Naive B cell (primary cell): Measurements from ENCODE around the gene OR14I1. TPM values are rescaled to one million over a fixed set of nuclear protein-coding genes. Genes with fewer than 3 reads are reported as not detected.

Source experiments
- ATAC-seq, 2 donors: fragments of 150-1000 bp; cut with Tn5 transposase; 2 replicates each; pipeline ENCODE4 v1.10.0; 2021; ENCODE audit warnings: low read depth in 2 of 2, mild to moderate bottlenecking in 2 of 2, moderate library complexity in 2 of 2
- DNase-seq: peaks from one replicate; pipeline ENCODE4 v3.0.0; 2022
- H3K27ac Mint-ChIP-seq, 6 donors: one replicate each; pipeline ENCODE4 v1.8.0; 2020 to 2022; ENCODE audit warnings: mild to moderate bottlenecking in 6 of 6, mixed read lengths in 6 of 6, moderate library complexity in 5 of 6, inconsistent platforms in 2 of 6
- H3K27me3 Mint-ChIP-seq, 3 donors: one replicate each; pipeline ENCODE4 v1.8.0; 2021 to 2022; ENCODE audit warnings: mixed read lengths in 3 of 3, mild to moderate bottlenecking in 1 of 3
- H3K36me3 Mint-ChIP-seq, 2 donors: one replicate each; pipeline ENCODE4 v1.8.0; 2020 to 2022; ENCODE audit warnings: mixed read lengths in 2 of 2, inconsistent platforms in 1 of 2, mild to moderate bottlenecking in 1 of 2
- H3K4me1 Mint-ChIP-seq, 3 donors: one replicate each; pipeline ENCODE4 v1.8.0; 2020 to 2022; ENCODE audit warnings: mixed read lengths in 3 of 3, inconsistent platforms in 1 of 3, mild to moderate bottlenecking in 1 of 3, moderate library complexity in 1 of 3
- H3K4me3 Mint-ChIP-seq, 8 donors: one replicate each; pipeline ENCODE4 v1.8.0; 2020 to 2022; ENCODE audit warnings: mild to moderate bottlenecking in 8 of 8, mixed read lengths in 8 of 8, moderate library complexity in 8 of 8, inconsistent platforms in 2 of 8
- H3K9me3 Mint-ChIP-seq, 7 donors: one replicate each; pipeline ENCODE4 v1.8.0; 2020 to 2022; ENCODE audit warnings: mixed read lengths in 7 of 7, mild to moderate bottlenecking in 5 of 7, inconsistent platforms in 2 of 7, moderate library complexity in 1 of 7
- polyA plus RNA-seq, 6 donors: library from polyadenylated mRNA; unstranded; fragments of 300-500 nt; fragmentation: Illumina TruSeq; gene quantifications; one replicate each; pipeline ENCODE4 v1.2.3, GENCODE V29; 2021; ENCODE audit warnings: low read depth in 6 of 6

The OR14I1 gene
- polyA plus RNA-seq, 6 donors from 2014 or later: not detected

DNA sequence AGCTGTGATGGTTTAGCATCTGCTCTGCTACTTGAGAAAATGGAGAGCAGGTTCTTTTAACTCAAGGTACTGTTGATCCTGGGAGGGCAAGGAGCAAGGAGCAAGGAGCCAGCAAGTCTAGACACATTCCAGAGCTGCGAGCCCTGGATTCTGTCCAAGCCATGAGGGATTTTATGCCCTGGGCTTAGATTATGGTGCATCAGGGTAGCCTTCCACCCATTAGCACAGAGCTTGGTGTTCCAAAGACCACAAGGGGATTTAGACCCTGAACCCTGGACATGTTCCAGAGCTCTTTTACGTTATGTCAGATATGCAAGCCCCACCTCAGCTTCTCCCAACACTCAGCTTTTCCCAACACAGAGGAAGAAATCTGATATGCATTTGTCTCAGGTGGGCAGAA, 2.0 kb upstream of the OR14I1 start:
- Mint-ChIP-seq H3K4me1 (peaks cover 0 to 6% (median 0%) of the 10 kb centered on the region in 3 donors), H3K27ac (peak overlapping the region in 1 of 6 donors; percentile 67), H3K36me3 (no peaks in the 10 kb centered on the region), H3K27me3 (no peaks in the 10 kb centered on the region), H3K9me3 (no peaks in the 10 kb centered on the region), H3K4me3 (no peak overlapping the region)
- ATAC-seq: no peak
- DNase-seq: no peak

DNA sequence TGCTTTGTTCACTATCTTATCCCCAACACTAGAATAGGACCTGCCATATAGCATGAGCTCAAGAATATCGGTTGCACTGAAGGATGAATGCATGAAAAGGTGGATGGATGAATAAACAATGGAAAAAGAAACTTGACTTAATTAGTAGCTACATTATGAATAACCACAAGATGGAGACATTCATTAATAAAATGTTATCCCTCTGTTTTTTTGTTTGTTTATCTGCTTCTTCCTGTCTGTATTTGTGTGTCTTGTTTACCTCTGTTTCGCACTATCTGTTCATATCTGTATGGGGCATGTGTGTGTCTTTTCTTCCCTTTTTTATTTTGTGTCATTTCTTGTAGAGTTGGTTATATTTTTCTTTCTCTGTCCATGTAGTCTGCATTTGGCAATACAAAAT, 1.1 kb upstream of the OR14I1 start:
- Mint-ChIP-seq H3K27me3 (peaks cover 0 to 7% (median 0%) of the 10 kb centered on the region in 3 donors), H3K27ac (no peak overlapping the region), H3K4me3 (no peak overlapping the region), H3K4me1 (peaks cover 0 to 6% (median 0%) of the 10 kb centered on the region in 3 donors), H3K9me3 (no peaks in the 10 kb centered on the region), H3K36me3 (no peaks in the 10 kb centered on the region)
- DNase-seq (peak; percentile 5), ATAC-seq (no peak)

DNA sequence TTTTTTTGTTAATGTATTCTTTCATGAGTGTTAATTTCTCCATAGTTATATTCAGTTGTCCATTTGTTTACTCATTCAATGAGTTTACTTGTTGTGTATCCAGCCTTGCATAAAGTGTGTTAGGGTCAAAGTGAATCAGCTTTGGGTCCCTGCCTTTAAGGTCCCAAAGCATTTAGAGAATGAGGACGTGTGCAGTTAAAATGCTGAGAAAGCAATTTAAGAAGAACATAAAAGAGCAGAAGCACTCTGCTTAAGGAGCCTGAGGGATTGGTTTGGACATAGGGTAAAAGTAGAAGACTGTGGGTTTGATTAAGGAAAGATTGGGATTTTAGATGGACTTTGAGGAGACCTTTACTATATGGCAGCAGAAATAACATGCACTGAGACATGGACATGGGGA, 3.5 kb downstream of the OR14I1 start:
- Mint-ChIP-seq H3K27me3 (peaks cover 0 to 7% (median 0%) of the 10 kb centered on the region in 3 donors), H3K4me1 (peaks cover 15 to 17% (median 16%) of the 10 kb centered on the region in 3 donors), H3K4me3 (no peak overlapping the region), H3K36me3 (no peaks in the 10 kb centered on the region), H3K27ac (peak overlapping the region in 1 of 6 donors; percentile 10), H3K9me3 (no peaks in the 10 kb centered on the region)
- DNase-seq: no peak
- ATAC-seq: no peak

DNA sequence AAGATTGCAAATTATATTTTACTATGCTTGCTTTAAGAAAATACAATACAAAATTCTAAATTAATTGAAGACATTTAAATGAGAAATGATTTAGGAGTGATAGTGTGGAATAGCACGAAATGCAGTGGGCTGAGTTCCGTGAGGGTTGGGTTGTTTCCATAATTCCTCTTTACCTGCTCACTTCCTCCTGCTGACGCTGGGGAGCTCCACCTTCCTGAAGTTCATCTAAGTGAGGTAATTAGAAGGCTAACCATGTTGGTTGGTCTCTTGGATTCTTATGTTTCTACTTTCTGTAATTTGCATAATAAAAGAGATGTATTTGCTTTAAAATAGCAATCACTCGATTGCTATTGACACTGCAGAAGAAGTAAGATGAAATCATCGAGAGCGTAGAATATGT, 4.7 kb downstream of the OR14I1 start:
- Mint-ChIP-seq H3K4me1 (peaks cover 15 to 17% (median 16%) of the 10 kb centered on the region in 3 donors), H3K4me3 (peak overlapping the region in 1 of 8 donors; percentile 3), H3K27me3 (peaks cover 0 to 7% (median 0%) of the 10 kb centered on the region in 3 donors), H3K9me3 (no peaks in the 10 kb centered on the region), H3K27ac (no peak overlapping the region), H3K36me3 (no peaks in the 10 kb centered on the region)
- DNase-seq (no peak), ATAC-seq (no peak)

DNA sequence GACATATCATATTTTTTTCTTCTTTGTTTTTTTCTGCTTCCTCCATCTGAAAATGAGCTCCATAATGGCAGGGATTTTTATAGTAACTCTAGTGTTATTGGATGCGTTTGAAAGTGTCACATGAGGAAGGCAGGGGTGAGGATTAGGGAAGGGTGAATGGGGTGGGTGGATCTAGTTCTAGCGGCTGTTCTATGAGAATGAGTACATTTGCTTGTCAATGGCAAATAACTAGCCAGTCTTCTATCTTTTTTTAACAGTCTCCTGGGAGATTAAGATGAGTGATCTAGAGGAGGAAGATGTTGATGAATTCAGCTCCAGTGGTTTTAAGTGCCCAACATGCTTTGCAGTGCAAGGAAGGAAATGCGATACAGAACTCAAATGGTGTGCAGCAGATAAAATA, 5.8 kb downstream of the OR14I1 start:
- Mint-ChIP-seq H3K27me3 (peaks cover 0 to 14% (median 0%) of the 10 kb centered on the region in 3 donors), H3K36me3 (peaks cover 0 to 8% of the 10 kb centered on the region in 2 donors), H3K27ac (peak overlapping the region in 5 of 6 donors; percentile 26 to 83 (median 63)), H3K4me1 (peaks cover 16 to 22% (median 20%) of the 10 kb centered on the region in 3 donors), H3K4me3 (peak overlapping the region in 4 of 8 donors; percentile 21 to 55 (median 46)), H3K9me3 (peaks cover 0 to 5% (median 0%) of the 10 kb centered on the region in 7 donors)
- ATAC-seq: peak; percentile 21 to 25
- no peak for DNase-seq

DNA sequence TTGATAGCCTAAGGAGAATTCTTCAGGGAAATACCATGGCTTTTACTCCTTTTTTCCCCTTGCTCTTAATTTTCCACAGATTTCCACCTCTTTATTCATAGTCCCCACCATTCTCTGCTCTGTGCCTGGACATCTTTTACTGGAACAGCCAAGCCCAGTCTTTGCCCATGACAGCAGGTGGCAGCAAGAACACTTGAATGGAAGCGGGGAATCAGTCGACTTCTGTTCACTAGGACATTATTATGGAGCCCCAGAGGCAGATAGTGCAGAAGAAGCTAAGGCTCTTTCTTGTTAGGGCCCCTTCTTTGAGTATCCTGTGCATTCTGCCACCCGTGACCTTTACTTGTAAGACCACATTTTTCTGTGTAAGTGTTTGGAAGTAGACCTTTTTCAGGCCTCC, 6.3 kb downstream of the OR14I1 start:
- ATAC-seq: peak; percentile 43 to 45
- H3K4me1 Mint-ChIP-seq: peaks cover 16 to 22% (median 20%) of the 10 kb centered on the region in 3 donors
- peak overlapping the region in 2 of 6 donors; percentile 37 to 83 for H3K27ac Mint-ChIP-seq

DNA sequence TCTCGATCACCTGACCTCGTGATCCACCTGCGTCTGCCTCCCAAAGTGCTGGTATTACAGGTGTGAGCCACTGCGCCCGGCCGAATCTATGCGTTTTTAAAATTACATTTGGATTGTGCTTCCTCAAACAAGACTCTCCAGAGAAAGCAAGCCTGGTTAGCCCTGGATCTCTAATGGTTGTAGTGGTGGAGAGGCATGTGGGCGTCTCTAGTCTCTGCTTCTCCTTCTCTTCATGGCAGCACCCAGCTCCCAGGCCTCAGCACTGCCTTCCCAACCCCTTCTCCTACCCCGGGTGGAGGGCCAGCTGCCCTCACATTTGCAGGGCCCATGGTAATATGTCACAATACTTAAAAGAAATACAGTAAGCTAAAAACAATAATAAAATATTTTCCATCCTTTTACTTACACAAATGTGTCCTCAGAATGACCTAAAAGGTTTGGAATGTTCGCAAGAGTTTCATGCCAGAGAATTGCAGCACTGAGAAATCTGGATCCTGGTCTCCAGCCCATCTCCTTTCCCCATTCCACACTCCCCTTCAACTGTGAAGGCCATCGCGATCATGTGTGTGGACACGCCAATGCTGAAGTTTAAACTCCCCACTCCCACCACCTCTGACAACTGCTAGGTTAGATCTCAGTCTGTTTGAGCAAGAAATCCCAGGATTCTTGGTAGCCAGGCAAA, 7.0 kb downstream of the OR14I1 start:
- ATAC-seq: no peak
- peaks cover 0 to 8% of the 10 kb centered on the region in 2 donors for H3K36me3 Mint-ChIP-seq
- H3K9me3 Mint-ChIP-seq: peaks cover 0 to 7% (median 4%) of the 10 kb centered on the region in 7 donors
- H3K27ac Mint-ChIP-seq: peak overlapping the region in 2 of 6 donors; percentile 21 to 92
- H3K4me1 Mint-ChIP-seq: peaks cover 16 to 22% (median 20%) of the 10 kb centered on the region in 3 donors
- DNase-seq: no peak
- H3K27me3 Mint-ChIP-seq: peaks cover 0 to 14% (median 0%) of the 10 kb centered on the region in 3 donors
- no peak overlapping the region for H3K4me3 Mint-ChIP-seq

More for the DNA sequence above, 6.3 kb downstream of the OR14I1 start:
- peak overlapping the region in 4 of 8 donors; percentile 21 to 59 (median 34) for H3K4me3 Mint-ChIP-seq
- H3K27me3 Mint-ChIP-seq: peaks cover 0 to 14% (median 0%) of the 10 kb centered on the region in 3 donors
- H3K36me3 Mint-ChIP-seq: peaks cover 0 to 8% of the 10 kb centered on the region in 2 donors
- DNase-seq: no peak
- H3K9me3 Mint-ChIP-seq: peaks cover 0 to 5% (median under 1%) of the 10 kb centered on the region in 7 donors

DNA sequence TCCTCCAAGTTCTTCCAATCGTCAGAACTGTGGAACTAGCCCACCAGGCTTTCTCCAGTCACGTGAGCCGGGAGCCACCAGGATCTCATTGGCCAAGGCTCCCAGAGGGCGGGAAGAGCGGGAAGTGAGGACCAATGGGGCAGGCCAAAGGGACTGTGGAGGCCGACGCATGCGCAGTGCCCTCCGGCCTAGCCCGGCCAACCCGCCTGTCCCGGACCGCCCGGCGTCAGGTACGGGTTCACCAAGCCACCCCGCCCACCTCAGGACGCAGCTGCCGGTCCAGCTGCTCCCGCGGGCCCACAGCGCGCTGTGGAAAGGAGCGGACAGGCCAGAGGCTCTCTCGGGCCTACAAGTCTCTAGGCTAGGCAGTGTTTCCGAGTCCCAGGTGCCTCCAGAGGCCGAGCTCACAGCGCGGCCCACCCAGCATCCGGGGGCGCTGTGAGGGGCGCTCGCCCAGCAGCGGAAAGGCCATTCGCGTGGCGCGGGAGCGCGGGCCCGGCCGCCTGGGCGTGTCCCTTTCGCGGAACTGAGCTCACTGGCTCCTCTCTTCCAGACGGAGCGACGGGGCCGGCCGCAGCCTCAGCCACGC, 10.9 kb downstream of the OR14I1 start:
- peaks cover 0 to 8% of the 10 kb centered on the region in 2 donors for H3K36me3 Mint-ChIP-seq
- no peak overlapping the region for H3K27ac Mint-ChIP-seq
- peaks cover 0 to 7% (median 0%) of the 10 kb centered on the region in 3 donors for H3K27me3 Mint-ChIP-seq
- peaks cover 19 to 28% (median 23%) of the 10 kb centered on the region in 3 donors for H3K4me1 Mint-ChIP-seq
- DNase-seq (no peak), ATAC-seq (no peak)
- no peak overlapping the region for H3K4me3 Mint-ChIP-seq
- H3K9me3 Mint-ChIP-seq: peaks cover 4 to 17% (median 10%) of the 10 kb centered on the region in 7 donors

DNA sequence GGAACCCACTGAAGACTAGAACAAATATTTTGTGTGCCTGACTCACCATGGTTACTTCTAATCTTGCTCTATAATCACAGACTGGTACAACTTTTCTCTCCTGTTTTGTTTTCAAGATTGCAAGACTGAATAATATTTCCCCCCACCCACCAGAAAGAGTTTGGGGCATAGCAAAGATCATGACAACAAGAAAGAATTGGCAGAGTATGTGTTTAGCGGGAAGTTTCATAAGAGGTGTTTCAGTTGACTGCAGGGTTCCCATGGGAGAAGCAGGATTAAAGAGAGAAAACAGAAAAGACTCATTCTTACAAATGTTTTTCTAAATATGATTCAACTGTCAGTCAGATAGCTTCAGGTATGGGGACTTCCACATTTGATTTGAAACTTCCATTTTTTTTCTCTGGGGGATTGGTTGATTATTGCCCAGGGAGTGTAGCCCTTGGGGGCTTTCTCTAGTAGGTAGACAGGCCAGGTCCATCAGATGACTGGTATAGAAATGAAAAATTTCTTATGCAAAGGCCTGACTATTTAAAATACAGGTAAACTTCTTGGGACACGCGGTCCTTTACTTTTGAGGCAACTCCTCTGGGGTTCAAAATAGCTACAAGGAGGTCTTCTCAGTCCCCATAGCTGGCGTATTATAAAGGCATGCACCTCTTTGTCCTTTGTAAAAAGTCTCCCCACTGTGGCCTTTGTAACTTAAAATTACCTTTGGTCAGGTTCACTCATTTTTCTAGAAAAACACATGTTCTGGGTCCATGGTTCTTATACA, 13.9 kb downstream of the OR14I1 start:
- no peak overlapping the region for H3K4me3 Mint-ChIP-seq
- H3K27ac Mint-ChIP-seq: peak overlapping the region in 3 of 6 donors; percentile 3 to 65 (median 12)
- peaks cover 4 to 17% (median 10%) of the 10 kb centered on the region in 7 donors for H3K9me3 Mint-ChIP-seq
- peaks cover 0 to 7% (median 4%) of the 10 kb centered on the region in 3 donors for H3K27me3 Mint-ChIP-seq
- peak; percentile 42 to 57 for ATAC-seq
- peaks cover 15 to 20% (median 19%) of the 10 kb centered on the region in 3 donors for H3K4me1 Mint-ChIP-seq
- peaks cover 0 to 8% of the 10 kb centered on the region in 2 donors for H3K36me3 Mint-ChIP-seq
- DNase-seq: no peak

DNA sequence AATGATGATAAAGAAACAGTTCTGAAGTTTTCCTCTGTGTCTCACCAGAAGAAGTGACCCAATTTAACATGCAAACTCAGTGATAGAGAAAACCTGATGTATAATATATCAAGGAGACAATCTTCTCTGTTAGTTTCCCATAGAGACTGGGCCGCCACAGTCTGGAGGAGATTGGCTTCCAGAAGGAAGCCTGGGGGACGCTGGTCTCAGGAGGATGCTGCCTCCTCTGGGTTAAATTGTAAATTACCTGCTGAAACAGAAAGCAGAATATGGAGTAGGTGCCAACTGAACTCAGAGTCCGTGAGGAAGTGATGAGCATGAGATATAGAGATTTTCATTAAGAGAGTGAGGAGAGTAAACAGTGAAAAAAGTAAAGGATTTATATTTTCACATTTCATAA, 15.8 kb downstream of the OR14I1 start:
- Mint-ChIP-seq H3K4me3 (peak overlapping the region in 2 of 8 donors; percentile 9 to 53), H3K27ac (peak overlapping the region in 3 of 6 donors; percentile 2 to 90 (median 2))

DNA sequence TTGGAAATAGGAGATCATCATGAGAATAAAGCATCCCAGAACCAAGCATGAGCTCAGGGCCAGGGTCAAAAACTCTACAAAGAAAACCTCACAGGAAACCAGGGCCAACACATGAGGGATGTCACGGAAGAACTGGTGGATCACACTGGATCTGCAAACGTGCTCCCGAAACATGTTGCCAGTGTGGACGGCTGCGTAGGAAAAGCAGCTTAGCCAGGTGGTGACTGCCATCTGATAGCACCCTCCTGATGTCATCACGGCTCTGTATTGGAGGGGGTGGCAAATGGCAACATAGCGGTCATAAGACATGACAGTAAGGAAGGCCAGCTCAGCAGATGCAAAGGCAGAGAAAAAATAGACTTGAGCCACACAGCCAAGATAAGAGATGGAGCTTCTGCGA, 20.9 kb downstream of the OR14I1 start:
- Mint-ChIP-seq H3K27me3 (peaks cover 0 to 17% (median 10%) of the 10 kb centered on the region in 3 donors), H3K4me3 (no peak overlapping the region), H3K36me3 (no peaks in the 10 kb centered on the region), H3K27ac (no peak overlapping the region), H3K4me1 (peaks cover under 1 to 4% (median 2%) of the 10 kb centered on the region in 3 donors), H3K9me3 (no peaks in the 10 kb centered on the region)
- no peak for DNase-seq
- ATAC-seq: no peak

More for the DNA sequence above, 15.8 kb downstream of the OR14I1 start:
- peaks cover 0 to 17% (median 9%) of the 10 kb centered on the region in 7 donors for H3K9me3 Mint-ChIP-seq
- peaks cover 0 to 9% (median under 1%) of the 10 kb centered on the region in 3 donors for H3K27me3 Mint-ChIP-seq
- ATAC-seq: peak; percentile 88 to 94
- DNase-seq: peak; percentile 44
- peaks cover 10 to 19% (median 15%) of the 10 kb centered on the region in 3 donors for H3K4me1 Mint-ChIP-seq
- H3K36me3 Mint-ChIP-seq: no peaks in the 10 kb centered on the region

DNA sequence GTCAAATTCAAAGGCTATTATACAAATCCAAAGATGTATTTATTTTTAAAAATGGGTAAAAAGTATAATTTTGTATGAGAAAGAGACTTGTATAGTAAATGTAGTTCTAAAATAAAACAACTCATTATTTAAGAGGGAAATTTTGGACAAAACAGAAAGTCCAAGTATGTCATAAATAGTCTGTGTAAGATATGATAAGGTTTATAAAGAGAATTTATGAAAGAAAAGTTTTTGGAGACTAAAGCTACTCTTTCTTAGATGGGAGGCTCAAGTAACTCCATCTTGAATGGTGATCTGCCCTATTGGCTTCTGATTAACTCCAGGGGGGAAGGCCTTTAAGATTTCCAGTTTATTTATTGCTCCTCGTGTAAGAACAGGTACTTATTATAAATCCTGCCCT, 32.6 kb downstream of the OR14I1 start:
- ATAC-seq: no peak
- H3K36me3 Mint-ChIP-seq: no peaks in the 10 kb centered on the region
- peaks cover 0 to 8% (median 7%) of the 10 kb centered on the region in 7 donors for H3K9me3 Mint-ChIP-seq
- no peak overlapping the region for H3K27ac Mint-ChIP-seq
- DNase-seq: no peak
- H3K4me1 Mint-ChIP-seq: no peaks in the 10 kb centered on the region
- H3K4me3 Mint-ChIP-seq: no peak overlapping the region
- H3K27me3 Mint-ChIP-seq: no peaks in the 10 kb centered on the region
